IMR-90 (cell line): ENCODE results near the gene DIP2C. TPM values are rescaled to one million over a fixed set of nuclear protein-coding genes. Genes with fewer than 3 reads are reported as not detected.

Experiments
- ATAC-seq: fragments of 200-7000 bp; cut with Tn5 transposase; 2 replicates; pipeline ENCODE4 v1.9.1; 2020; ENCODE audit warnings: low read depth, mild to moderate bottlenecking, moderate library complexity
- BruUV-seq: library from RNA; stranded (reverse); fragments of 400-500 nt; replicated peaks from 2 replicates; lab custom pipeline; 2021; lab: Mats Ljungman, UMichigan
- CTCF ChIA-PET: fragments of 300-600 bp; formaldehyde crosslinking; extraction: SDS; loops from one replicate; lab custom pipeline; 2021; ENCODE audit warnings: antibody characterized with exemption; lab: Yijun Ruan, JAX
- POLR2A ChIA-PET: fragments of 300-600 bp; sonication (Branson Sonifier 250); formaldehyde crosslinking; loops from one replicate; lab custom pipeline; 2022; ENCODE audit warnings: antibody characterized with exemption; ENCODE audit not compliant: unreplicated experiment; lab: Charles Lee
- DNase-seq: peaks from one replicate; pipeline ENCODE4 v3.0.0; 2013
- H2AFZ ChIP-seq: replicated peaks from 2 replicates; pipeline ENCODE3; 2013; ENCODE audit warnings: low read length, mild to moderate bottlenecking; ENCODE audit not compliant: poor library complexity
- H2AK5ac ChIP-seq: 2 replicates; pipeline ENCODE4 v1.6.1; 2013; ENCODE audit warnings: low read depth, low read length, inconsistent platforms
- H2AK9ac ChIP-seq: replicated peaks from 2 replicates; pipeline ENCODE3; 2013; ENCODE audit warnings: mild to moderate bottlenecking, low read depth, low read length, moderate library complexity; ENCODE audit not compliant: poor library complexity
- H2BK120ac ChIP-seq: 2 replicates; pipeline ENCODE4 v1.6.1; 2013; ENCODE audit warnings: low read depth, low read length, inconsistent platforms
- H2BK15ac ChIP-seq: 3 replicates; pipeline ENCODE4 v1.6.1; 2013; ENCODE audit warnings: low read depth, low read length, inconsistent platforms
- H2BK20ac ChIP-seq: 2 replicates; pipeline ENCODE4 v1.6.1; 2013; ENCODE audit warnings: low read depth, mild to moderate bottlenecking, inconsistent platforms, low read length, moderate library complexity
- H2BK5ac ChIP-seq: 2 replicates; pipeline ENCODE4 v1.6.1; 2013; ENCODE audit warnings: mild to moderate bottlenecking, low read depth, low read length, inconsistent platforms; ENCODE audit not compliant: poor library complexity, severe bottlenecking
- H3K14ac ChIP-seq: replicated peaks from 2 replicates; pipeline ENCODE4 v1.6.1; 2013; ENCODE audit warnings: low read depth, low read length, inconsistent platforms
- H3K18ac ChIP-seq: 2 replicates; pipeline ENCODE4 v1.6.1; 2013; ENCODE audit warnings: low read depth, low read length, control low read depth
- H3K23ac ChIP-seq: 2 replicates; pipeline ENCODE4 v1.6.1; 2013; ENCODE audit warnings: low read depth, low read length, inconsistent platforms
- H3K27ac ChIP-seq: 2 replicates; pipeline ENCODE4 v1.5.1; 2013; ENCODE audit warnings: mild to moderate bottlenecking, control low read depth, low read length; ENCODE audit not compliant: insufficient read depth
- H3K27me3 ChIP-seq: 2 replicates; pipeline ENCODE4 v1.6.1; 2013; ENCODE audit warnings: low read length; ENCODE audit not compliant: control insufficient read depth, insufficient read depth
- H3K36me3 ChIP-seq: 2 replicates; pipeline ENCODE4 v1.6.1; 2013; ENCODE audit warnings: low read length, mixed read lengths; ENCODE audit not compliant: control insufficient read depth, insufficient read depth
- H3K4ac ChIP-seq: 2 replicates; pipeline ENCODE4 v1.6.1; 2013; ENCODE audit warnings: low read depth, low read length, inconsistent platforms
- H3K4me1 ChIP-seq: 2 replicates; pipeline ENCODE4 v1.6.1; 2013; ENCODE audit warnings: low read length, mixed read lengths; ENCODE audit not compliant: control insufficient read depth, insufficient read depth
- H3K4me2 ChIP-seq: 2 replicates; pipeline ENCODE4 v1.6.1; 2013; ENCODE audit warnings: low read depth, mild to moderate bottlenecking, control low read depth, low read length, moderate library complexity
- H3K4me3 ChIP-seq: 2 replicates; pipeline ENCODE4 v1.5.1; 2013; ENCODE audit warnings: low read depth, mild to moderate bottlenecking, control low read depth, low read length, moderate library complexity; ENCODE audit not compliant: insufficient read depth
- H3K56ac ChIP-seq: 2 replicates; pipeline ENCODE4 v1.6.1; 2013; ENCODE audit warnings: low read length, inconsistent platforms; ENCODE audit not compliant: insufficient read depth; ENCODE audit errors: extremely low read depth
- H3K79me1 ChIP-seq, 2 experiments: 2 replicates each; pipeline ENCODE4 v1.6.1; 2013; ENCODE audit warnings: low read length in 2 of 2, inconsistent platforms in 1 of 2, low read depth in 1 of 2
- H3K9ac ChIP-seq: 2 replicates; pipeline ENCODE4 v1.6.1; 2013; ENCODE audit warnings: low read depth, low read length, control low read depth
- H3K9me1 ChIP-seq: 2 replicates; pipeline ENCODE4 v1.6.1; 2013; ENCODE audit warnings: low read length, inconsistent platforms; ENCODE audit not compliant: insufficient read depth
- H3K9me3 ChIP-seq: 2 replicates; pipeline ENCODE4 v1.6.1; 2013; ENCODE audit warnings: low read length; ENCODE audit not compliant: control insufficient read depth, insufficient read depth
- H4K20me1 ChIP-seq: 2 replicates; pipeline ENCODE4 v1.6.1; 2013; ENCODE audit warnings: low read length, inconsistent platforms; ENCODE audit not compliant: insufficient read depth
- H4K5ac ChIP-seq: 2 replicates; pipeline ENCODE4 v1.6.1; 2013; ENCODE audit warnings: mild to moderate bottlenecking, low read depth, low read length, control low read depth
- H4K8ac ChIP-seq, 2 experiments: 2 replicates each; pipeline ENCODE4 v1.6.1; 2013; ENCODE audit warnings: low read depth in 2 of 2, low read length in 2 of 2, control low read depth in 1 of 2, inconsistent platforms in 1 of 2
- H4K91ac ChIP-seq: 2 replicates; pipeline ENCODE4 v1.6.1; 2013; ENCODE audit warnings: low read depth, low read length, inconsistent platforms; ENCODE audit not compliant: insufficient read depth
- CHD1 ChIP-seq: IDR thresholded peaks from 2 replicates; pipeline ENCODE4 v1.6.1; 2012; ENCODE audit warnings: low read depth, low read length, improper control_type of control experiment
- POLR2A ChIP-seq: IDR thresholded peaks from 2 replicates; pipeline ENCODE4 v1.6.1; 2012; ENCODE audit warnings: mild to moderate bottlenecking, low read depth, low read length
- RCOR1 ChIP-seq: IDR thresholded peaks from 2 replicates; pipeline ENCODE4 v1.6.1; 2012; ENCODE audit warnings: mild to moderate bottlenecking, low read length, improper control_type of control experiment; ENCODE audit not compliant: insufficient replicate concordance
- WGBS, 2 experiments: methylation state at CpG; one replicate each; pipeline versions ENCODE4 v1.1.5 to v1.1.7; 2013; ENCODE audit warnings: missing lambda C conversion rate in 2 of 2; ENCODE audit not compliant: insufficient read length in 1 of 2; ENCODE audit errors: extremely low coverage in 2 of 2; 5-methylcytosine and 5-hydroxymethylcytosine counted together
- dilution Hi-C: fragments of 300-500 bp; cut with HindIII; formaldehyde crosslinking; loops from one replicate; pipeline ENCODE4 v1.14.3; 2018; ENCODE audit warnings: low sequenced_read_pairs; ENCODE audit not compliant: unreplicated experiment
- in situ Hi-C: fragments of 300-500 bp; cut with MboI; formaldehyde crosslinking; loops from 3 replicates; pipeline ENCODE4 v1.14.3; 2019; ENCODE audit warnings: low sequenced_read_pairs, inconsistent platforms, mixed read lengths
- intact Hi-C: fragments of 100-400 bp; cut with micrococcal nuclease; formaldehyde crosslinking; loops from 2 replicates; pipeline ENCODE4 v1.10.0; 2022
- polyA plus RNA-seq, 3 experiments: library from polyadenylated mRNA; depleted of rRNA; stranded (reverse); fragments of >200 nt; gene quantifications; 2 replicates each; pipeline ENCODE4 v1.2.3, GENCODE V29; 2012; ENCODE audit warnings: low replicate concordance in 1 of 3
- total RNA-seq: library from RNA; depleted of rRNA; stranded (reverse); fragments of >200 nt; gene quantifications from 2 replicates; pipeline ENCODE4 v1.2.3, GENCODE V29; 2012

Gene DIP2C
- total and polyA plus RNA-seq, 2 of the 4 experiments (the other 2 are of a cell fraction) = 8.6 to 17.3 TPM

DNA sequence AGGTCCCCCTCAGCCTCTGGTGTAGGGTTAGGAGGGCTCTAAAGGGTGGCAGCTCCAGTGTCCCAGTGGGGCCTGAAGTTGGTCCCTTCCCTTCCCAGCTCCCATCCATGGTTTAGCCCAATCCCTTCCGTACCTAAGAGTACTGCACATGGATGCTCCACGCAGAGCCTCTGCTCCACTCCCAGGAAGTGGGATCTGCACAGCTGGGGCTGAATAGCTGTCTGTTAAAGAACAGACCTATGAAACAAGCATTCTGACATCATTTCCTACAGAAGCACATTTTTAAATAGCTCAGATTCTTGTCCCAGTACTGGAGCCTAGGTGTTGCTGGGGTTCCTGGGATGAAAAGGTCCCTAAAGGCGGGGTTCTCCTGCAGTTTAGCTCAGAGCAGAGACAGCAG, 418.3 kb downstream of the DIP2C start:
- H3K4me3 ChIP-seq = no peak overlapping the region
- in situ Hi-C loops = no loop called here
- H4K5ac ChIP-seq = no peak overlapping the region
- ATAC-seq (no peak), DNase-seq (peak; percentile 8)
- H3K56ac ChIP-seq = no peak overlapping the region
- H3K36me3 ChIP-seq = peaks cover 8% of the 10 kb centered on the region
- H3K4me2 ChIP-seq = no peak overlapping the region
- H3K18ac ChIP-seq = no peak overlapping the region
- no peak overlapping the region for H4K91ac ChIP-seq
- dilution Hi-C loops = no loop called here
- no peak overlapping the region for H2BK15ac ChIP-seq
- H3K14ac ChIP-seq = no peak overlapping the region
- intact Hi-C loops = no loop called here
- BruUV-seq = no TSS peak
- no peak overlapping the region for H2AK9ac ChIP-seq
- H2AK5ac ChIP-seq = no peak overlapping the region
- H3K4ac ChIP-seq = no peak overlapping the region
- H3K9me3 ChIP-seq = no peaks in the 10 kb centered on the region
- H3K9ac ChIP-seq = no peak overlapping the region
- no peak for TF ChIP-seq POLR2A
- no peak for TF ChIP-seq CHD1
- no peak for TF ChIP-seq RCOR1
- peaks cover 3% of the 10 kb centered on the region for H3K4me1 ChIP-seq
- no peak overlapping the region for H2BK20ac ChIP-seq
- H3K9me1 ChIP-seq = peaks cover 13% of the 10 kb centered on the region
- H3K27ac ChIP-seq = no peak overlapping the region
- POLR2A ChIA-PET = no interaction called here
- no peak overlapping the region for H2BK120ac ChIP-seq
- WGBS, 2 experiments = no CpG with 5 or more reads among the region's 3 CpGs
- H4K8ac ChIP-seq = no peak overlapping the region
- no peak overlapping the region for H2BK5ac ChIP-seq
- no peak overlapping the region for H2AFZ ChIP-seq
- CTCF ChIA-PET = no interaction called here
- no peaks in the 10 kb centered on the region for H4K20me1 ChIP-seq
- H3K79me1 ChIP-seq = peaks cover 0 to 2% of the 10 kb centered on the region in 2 experiments; a peak in 1 of 4 replicates
- no peak overlapping the region for H3K23ac ChIP-seq
- H3K27me3 ChIP-seq = no peaks in the 10 kb centered on the region
